ENCODE data around the gene ST8SIA5. TPM values are rescaled to one million over a fixed set of nuclear protein-coding genes. Genes with fewer than 3 reads are reported as not detected.

ST8SIA5 gene
- total and polyA plus RNA-seq, 7 donors = under 0.01 to 0.81 (median 0.22) TPM; not detected in 3

GRCh38 chr18:46652372-46652771 is 104.5 kb downstream of the ST8SIA5 start:
- no peak for TF ChIP-seq POLR2A (IDR thresholded peaks at IDR 0.05)
- TF ChIP-seq CTCF (IDR thresholded peaks at IDR 0.05) = no peak
- no peak for TF ChIP-seq EP300 (IDR thresholded peaks at IDR 0.05)
- H3K27me3 ChIP-seq = no peaks in the 10 kb centered on the region
- intact Hi-C loops (cut with DNase I) = loop anchor here (10.0 kb wide), 1 partner anchor 508 kb away; no protein-coding TSS in a partner anchor
- H3K36me3 ChIP-seq = no peaks in the 10 kb centered on the region
- no peak for DNase-seq
- H3K9me3 ChIP-seq = no peaks in the 10 kb centered on the region
- no peaks in the 10 kb centered on the region for H3K4me1 ChIP-seq
- no peak overlapping the region for H3K27ac ChIP-seq
- H3K4me3 ChIP-seq = no peak overlapping the region

- no peak for TF ChIP-seq POLR2AphosphoS5 (IDR thresholded peaks at IDR 0.05)
- TF ChIP-seq POLR2A (IDR thresholded peaks at IDR 0.05) = no peak
- no peak for TF ChIP-seq EP300 (IDR thresholded peaks at IDR 0.05)
- TF ChIP-seq CTCF (IDR thresholded peaks at IDR 0.05) = no peak
- Histone ChIP-seq H3K36me3 (no peaks in the 10 kb centered on the region), H3K27me3 (no peaks in the 10 kb centered on the region), H3K9me3 (no peaks in the 10 kb centered on the region), H3K4me1 (no peaks in the 10 kb centered on the region), H3K27ac (no peak overlapping the region), H3K4me3 (no peak overlapping the region)
- WGBS, 2 donors = 50 to 70% methylated on average over 4 of the region's 4 CpGs
- DNase-seq = peak; percentile 18
- intact Hi-C loops (cut with DNase I) = loop anchor here (10.0 kb wide), 1 partner anchor 506 kb away; no protein-coding TSS in a partner anchor
These were observed 106.2 kb downstream of the ST8SIA5 start for GRCh38 chr18:46650681-46651080.

- WGBS, 2 donors = 72 to 83% methylated on average over 12 of the region's 12 CpGs
- Histone ChIP-seq H3K9me3 (no peaks in the 10 kb centered on the region), H3K36me3 (no peaks in the 10 kb centered on the region), H3K4me1 (no peaks in the 10 kb centered on the region), H3K27ac (no peak overlapping the region), H3K4me3 (no peak overlapping the region), H3K27me3 (no peaks in the 10 kb centered on the region)
- TF ChIP-seq POLR2AphosphoS5 (IDR thresholded peaks at IDR 0.05) (no peak), CTCF (IDR thresholded peaks at IDR 0.05) (no peak), EP300 (IDR thresholded peaks at IDR 0.05) (no peak), POLR2A (IDR thresholded peaks at IDR 0.05) (no peak)
- DNase-seq = peak; percentile 18
- intact Hi-C loops (cut with DNase I) = no loop called here
These were observed 107.6 kb downstream of the ST8SIA5 start for GRCh38 chr18:46649071-46649862.

- TF ChIP-seq EP300 (IDR thresholded peaks at IDR 0.05) = no peak
- no peak for TF ChIP-seq POLR2AphosphoS5 (IDR thresholded peaks at IDR 0.05)
- no peak for TF ChIP-seq POLR2A (IDR thresholded peaks at IDR 0.05)
- TF ChIP-seq CTCF (IDR thresholded peaks at IDR 0.05) = no peak
- intact Hi-C loops (cut with DNase I) = no loop called here
- H3K36me3 ChIP-seq = no peaks in the 10 kb centered on the region
- WGBS, 2 donors = 78 to 87% methylated on average over 7 of the region's 7 CpGs
- H3K4me3 ChIP-seq = no peak overlapping the region
- no peak for DNase-seq
- no peaks in the 10 kb centered on the region for H3K27me3 ChIP-seq
- H3K9me3 ChIP-seq = no peaks in the 10 kb centered on the region
- no peaks in the 10 kb centered on the region for H3K4me1 ChIP-seq
- H3K27ac ChIP-seq = no peak overlapping the region
These were observed 110.4 kb downstream of the ST8SIA5 start for GRCh38 chr18:46646468-46646867.

All from sigmoid colon (tissue), 7 donors.